Measurements from ENCODE around the gene PPP1R1B.

PPP1R1B gene

DNA sequence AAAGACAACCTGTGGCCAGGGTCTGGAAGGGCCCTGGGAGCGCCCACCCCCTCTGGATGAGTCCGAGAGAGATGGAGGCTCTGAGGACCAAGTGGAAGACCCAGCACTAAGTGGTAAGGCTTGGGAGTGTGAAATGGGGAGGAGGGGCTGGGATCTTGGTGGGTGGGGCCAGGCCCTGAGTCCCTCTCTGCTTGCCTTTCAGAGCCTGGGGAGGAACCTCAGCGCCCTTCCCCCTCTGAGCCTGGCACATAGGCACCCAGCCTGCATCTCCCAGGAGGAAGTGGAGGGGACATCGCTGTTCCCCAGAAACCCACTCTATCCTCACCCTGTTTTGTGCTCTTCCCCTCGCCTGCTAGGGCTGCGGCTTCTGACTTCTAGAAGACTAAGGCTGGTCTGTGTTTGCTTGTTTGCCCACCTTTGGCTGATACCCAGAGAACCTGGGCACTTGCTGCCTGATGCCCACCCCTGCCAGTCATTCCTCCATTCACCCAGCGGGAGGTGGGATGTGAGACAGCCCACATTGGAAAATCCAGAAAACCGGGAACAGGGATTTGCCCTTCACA lies 8.9 kb downstream of the PPP1R1B start:
- no peak for DNase-seq

DNA sequence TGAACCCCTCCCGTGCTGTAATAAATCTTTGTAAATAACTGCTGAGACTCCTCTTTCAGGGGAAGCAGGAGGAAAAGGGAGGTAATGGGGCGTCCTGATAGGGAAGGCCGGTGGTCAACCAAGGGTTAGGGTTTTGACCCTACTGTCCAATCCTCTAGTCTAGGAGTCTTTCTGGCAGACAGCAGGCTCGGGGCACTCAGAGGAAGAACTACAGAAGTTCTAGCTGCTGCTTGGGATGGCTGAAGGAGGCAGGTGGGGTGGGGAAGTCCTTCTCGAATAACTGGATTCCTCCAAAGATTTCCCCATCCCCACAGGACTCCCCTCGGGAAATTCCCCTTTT lies 9.8 kb downstream of the PPP1R1B start:
- no peak for DNase-seq

DNA sequence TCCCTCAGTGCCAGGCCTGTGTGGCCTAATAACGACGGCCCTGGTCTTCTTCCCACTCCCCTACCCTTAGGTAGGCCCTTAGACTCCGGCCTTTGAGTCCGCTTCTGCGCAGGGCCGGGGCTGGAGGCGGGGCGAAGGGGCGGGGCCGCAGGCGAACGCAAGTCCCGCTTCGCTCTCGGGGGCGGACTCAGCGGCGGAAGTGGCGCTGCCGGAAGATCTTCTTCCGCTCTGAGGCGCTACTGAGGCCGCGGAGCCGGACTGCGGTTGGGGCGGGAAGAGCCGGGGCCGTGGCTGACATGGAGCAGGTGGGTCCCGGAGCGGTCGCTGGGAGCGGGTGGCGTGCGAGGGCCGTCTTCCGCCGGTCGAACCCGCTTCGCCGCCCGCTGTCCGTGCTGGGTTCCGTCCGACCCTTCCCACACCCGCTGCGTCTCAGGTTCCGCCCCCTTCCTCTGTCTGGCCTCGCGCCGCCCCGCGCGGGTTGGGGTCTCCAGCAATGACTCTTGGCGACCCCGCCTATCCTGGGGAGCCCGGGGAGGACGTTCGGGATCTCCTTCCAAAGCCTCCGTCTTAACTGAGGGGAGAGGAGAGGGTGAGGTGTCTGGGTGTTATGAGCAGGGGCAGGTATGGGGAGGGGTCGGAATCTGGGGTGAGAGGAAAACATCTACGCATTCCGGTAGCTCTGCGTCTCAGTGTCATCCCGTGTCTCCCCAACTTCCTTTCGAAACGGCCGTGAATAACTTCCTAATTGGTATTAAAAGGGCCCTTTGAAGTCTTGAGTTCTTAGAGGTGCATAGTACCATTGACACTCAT lies 10.4 kb downstream of the PPP1R1B start, which contains the start of gene STARD3:
STARD3 (plus strand) TSS at position 218 of the 810 bp plus-strand sequence. CDS start 16,388 bp downstream, outside the sequence.
- peak; percentile 86 for DNase-seq

- no peak for DNase-seq
Measured at GRCh38 chr17:39638317-39638716, 11.6 kb downstream of the PPP1R1B start.

- DNase-seq = no peak
Measured at GRCh38 chr17:39639043-39639442, 12.3 kb downstream of the PPP1R1B start.

DNA sequence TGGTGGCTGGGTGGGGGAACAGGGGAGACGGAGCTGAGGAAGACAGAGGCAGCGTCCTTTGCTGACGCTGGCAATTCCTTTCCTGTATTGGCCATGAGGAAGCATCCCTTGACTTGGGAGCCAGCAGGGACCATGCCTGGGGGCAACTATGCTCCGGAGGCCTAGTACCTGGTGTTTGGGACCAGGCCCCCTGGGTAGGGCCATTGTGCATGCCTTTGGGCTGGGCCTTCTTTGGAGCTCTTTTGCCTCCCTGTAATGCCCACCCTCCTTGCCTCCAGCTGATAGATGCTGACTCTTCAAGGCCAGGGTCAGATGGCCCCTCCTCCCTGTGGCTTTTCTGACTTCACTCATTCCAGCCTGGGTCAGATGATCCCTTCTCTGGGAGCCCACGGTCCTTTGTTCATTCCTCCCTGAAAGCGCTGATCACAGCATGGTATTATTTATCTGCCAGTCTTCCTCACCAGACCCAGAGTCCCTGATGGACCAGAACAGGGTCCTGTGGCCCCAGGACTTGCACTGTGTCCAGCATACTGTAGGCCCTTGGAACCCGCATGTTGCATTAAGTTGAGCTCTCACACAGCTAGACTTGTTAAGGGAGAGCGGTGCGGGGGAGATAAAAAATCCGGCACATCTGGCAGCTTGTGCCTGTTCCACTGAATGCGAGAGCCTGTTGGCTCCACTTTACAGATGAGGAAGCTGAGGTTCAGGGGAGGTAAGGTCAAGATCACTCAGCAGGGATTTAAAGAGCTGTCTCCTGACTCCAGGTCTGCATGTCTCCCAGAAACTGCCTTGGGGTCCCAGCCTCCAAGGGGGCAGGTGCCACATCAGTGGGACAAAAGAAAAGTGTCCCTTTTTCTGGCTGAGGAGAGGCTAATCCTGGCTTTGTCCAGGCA lies 13.1 kb downstream of the PPP1R1B start:
- DNase-seq = no peak

- DNase-seq = no peak
Measured at GRCh38 chr17:39640591-39641031, 13.9 kb downstream of the PPP1R1B start.

DNA sequence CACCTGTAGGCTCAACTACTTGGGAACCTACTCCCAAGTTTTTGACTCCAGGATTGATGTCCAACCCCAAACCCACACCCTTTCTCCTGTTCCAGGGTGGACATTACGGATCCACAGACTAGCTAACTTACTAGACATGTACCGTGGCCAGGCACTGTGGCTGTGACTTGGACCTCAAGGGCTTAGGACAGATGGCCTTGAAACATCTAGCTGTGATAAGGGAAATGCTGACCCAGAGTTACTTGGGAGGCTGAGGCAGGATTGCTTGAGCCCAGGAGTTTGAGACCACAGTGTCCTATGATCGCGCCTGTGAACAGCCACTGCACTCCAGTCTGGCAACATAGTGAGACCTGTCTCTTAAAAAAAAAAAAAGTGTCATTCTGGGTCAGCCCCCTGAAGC lies 14.3 kb downstream of the PPP1R1B start:
- DNase-seq = no peak

- no peak for DNase-seq
Measured at GRCh38 chr17:39641883-39642282, 15.1 kb downstream of the PPP1R1B start.

- no peak for DNase-seq
Measured at GRCh38 chr17:39642291-39643074, 15.7 kb downstream of the PPP1R1B start.

DNA sequence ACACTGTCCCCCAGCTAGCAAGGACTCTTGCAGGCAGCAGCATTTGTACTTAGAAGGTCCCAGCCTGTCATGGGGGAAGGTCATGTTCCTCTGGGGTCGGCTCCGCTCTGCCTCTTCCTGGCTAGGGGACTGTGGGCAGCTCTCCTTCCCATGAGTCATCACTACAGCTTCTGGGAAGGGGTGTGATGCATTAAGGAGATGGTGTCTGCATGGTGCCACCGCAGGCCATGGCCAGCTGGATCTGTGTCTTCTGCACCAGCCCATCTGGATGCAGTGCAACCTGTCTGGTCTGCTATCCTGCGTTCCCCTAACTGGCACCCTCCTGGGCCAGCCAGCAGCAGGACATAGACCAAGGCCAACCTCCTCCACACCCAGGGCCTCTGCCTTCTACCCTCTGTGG lies 16.5 kb downstream of the PPP1R1B start:
- DNase-seq = no peak

GRCh38 chr17:39647256-39647655 lies 20.5 kb downstream of the PPP1R1B start:
- DNase-seq = no peak

GRCh38 chr17:39648616-39649366 lies 22.0 kb downstream of the PPP1R1B start:
- no peak for DNase-seq

DNA sequence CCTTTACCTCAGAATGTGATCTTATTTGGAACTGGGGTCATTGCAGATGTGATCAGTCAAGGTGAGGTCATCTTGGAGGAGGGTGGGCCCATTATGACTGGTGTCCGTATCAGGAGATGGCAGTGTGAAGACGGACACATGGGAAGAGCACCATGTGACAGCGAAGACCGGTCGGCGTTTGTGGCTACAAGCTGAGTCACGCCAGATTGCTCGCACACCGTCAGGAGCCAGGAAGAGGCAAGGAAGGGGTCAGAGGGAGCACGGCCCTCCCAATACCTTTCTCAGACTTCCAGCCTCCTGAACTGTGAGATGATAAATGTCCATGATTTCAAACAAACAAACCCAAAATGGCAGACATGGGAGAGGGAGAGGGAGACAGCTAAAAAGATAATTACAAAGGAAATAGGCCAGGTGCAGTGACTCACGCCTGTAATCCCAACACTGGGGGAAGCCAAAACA lies 23.4 kb downstream of the PPP1R1B start:
- DNase-seq = no peak

DNA sequence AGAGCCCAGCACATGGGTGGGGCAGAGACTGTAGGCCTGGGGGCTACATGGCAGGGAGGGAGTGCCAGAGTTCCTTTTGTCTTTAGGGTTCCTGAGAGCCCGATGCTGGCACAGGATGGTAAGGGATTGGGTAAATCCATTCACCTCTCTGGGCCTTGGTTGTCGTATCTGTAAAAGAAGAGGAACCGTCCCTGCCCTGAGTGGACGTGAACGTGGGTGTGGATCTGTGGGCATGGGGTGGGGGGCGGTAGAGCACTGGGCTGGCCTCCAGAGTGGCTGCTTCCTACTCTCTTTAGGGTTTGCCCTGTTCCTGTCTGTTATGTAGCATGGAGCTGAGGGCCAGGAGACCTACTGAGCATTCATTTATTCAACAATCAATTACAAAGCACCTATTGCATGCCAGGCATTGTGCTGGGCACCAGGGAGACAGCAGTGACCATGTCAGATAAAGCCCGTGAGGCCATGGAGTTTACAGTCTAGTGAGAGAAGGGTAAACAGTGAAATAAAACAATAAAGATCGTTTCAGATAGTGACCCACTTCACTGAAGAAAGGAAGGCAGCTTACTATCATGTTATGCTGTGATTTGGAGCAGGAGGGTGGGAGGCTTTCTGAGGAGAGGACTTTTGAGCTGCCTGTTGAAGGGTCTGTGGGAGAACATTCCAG lies 25.3 kb downstream of the PPP1R1B start:
- no peak for DNase-seq

- no peak for DNase-seq
Measured at GRCh38 chr17:39652587-39653315, 26.0 kb downstream of the PPP1R1B start.

DNA sequence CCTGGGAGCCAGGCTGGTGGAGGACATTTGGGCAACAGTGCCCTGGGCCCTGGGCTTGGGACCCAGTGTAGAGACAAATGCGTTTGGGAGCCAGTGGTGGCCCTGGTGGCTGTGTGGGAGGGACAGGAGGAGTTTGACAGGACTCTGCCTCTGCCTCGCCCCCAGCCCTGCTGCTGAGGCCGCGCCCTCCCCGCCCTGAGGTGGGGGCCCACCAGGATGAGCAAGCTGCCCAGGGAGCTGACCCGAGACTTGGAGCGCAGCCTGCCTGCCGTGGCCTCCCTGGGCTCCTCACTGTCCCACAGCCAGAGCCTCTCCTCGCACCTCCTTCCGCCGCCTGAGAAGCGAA lies 26.5 kb downstream of the PPP1R1B start:
- no peak for DNase-seq

DNA sequence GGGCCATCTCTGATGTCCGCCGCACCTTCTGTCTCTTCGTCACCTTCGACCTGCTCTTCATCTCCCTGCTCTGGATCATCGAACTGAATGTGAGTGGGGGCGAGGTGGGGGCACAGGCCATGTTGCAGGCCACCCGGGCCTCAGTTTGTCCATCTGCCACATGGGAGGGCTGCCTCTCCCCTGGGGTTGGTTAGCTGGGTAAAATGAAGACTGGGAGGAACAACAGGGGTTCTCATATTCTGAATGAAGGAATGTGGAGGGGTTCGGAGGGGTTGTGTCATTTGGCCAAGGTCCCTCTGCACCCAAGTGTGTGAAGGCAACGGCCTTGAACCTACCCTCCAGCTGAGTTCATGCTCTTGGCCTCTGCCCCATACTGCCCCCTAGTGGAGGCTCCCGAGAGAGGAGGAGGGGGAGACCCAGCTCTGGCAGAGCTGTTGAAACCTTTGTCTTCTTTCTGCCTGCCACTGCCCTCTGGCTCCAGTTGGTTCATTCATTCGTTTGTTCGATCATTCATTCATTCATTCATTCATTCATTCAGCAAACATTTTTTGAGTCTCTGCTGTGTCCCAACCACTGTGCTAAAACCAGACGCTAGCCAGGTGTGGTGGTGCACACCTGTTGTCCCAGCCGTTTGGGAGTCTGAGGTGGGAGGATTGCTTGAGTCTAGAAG lies 27.0 kb downstream of the PPP1R1B start:
- DNase-seq = peak; percentile 78 to 82

GRCh38 chr17:39655105-39655504 lies 28.4 kb downstream of the PPP1R1B start:
- no peak for DNase-seq

- DNase-seq = no peak
Measured at GRCh38 chr17:39658346-39658745, 31.6 kb downstream of the PPP1R1B start.
